ENCODE data around the gene TMEM121.

The TMEM121 gene

GRCh38 chr14:105499256-105500035 lies 26.9 kb upstream of the TMEM121 start:
- no peak overlapping the region for H3K4me3 ChIP-seq (ENCODE audit: low read depth, low read length)
- no peak for DNase-seq (ENCODE audit: low read depth)
- no peak for TF ChIP-seq CTCF (IDR thresholded peaks at IDR 0.05; ENCODE audit: low read depth, low read length, missing control alignments)
- in situ Hi-C loops (cut with HindIII; ENCODE audit: low sequenced_read_pairs) = no loop called here

- no peak overlapping the region for H3K4me3 ChIP-seq (ENCODE audit: low read depth, low read length)
- in situ Hi-C loops (cut with HindIII; ENCODE audit: low sequenced_read_pairs) = no loop called here
- DNase-seq (ENCODE audit: low read depth) = no peak
- no peak for TF ChIP-seq CTCF (IDR thresholded peaks at IDR 0.05; ENCODE audit: low read depth, low read length, missing control alignments)
Measured at GRCh38 chr14:105500036-105500725, 26.2 kb upstream of the TMEM121 start.

GRCh38 chr14:105500726-105501101 lies 25.7 kb upstream of the TMEM121 start:
- DNase-seq (ENCODE audit: low read depth) = no peak
- in situ Hi-C loops (cut with HindIII; ENCODE audit: low sequenced_read_pairs) = no loop called here
- no peak for TF ChIP-seq CTCF (IDR thresholded peaks at IDR 0.05; ENCODE audit: low read depth, low read length, missing control alignments)
- H3K4me3 ChIP-seq (ENCODE audit: low read depth, low read length) = no peak overlapping the region

- in situ Hi-C loops (cut with HindIII; ENCODE audit: low sequenced_read_pairs) = no loop called here
- DNase-seq (ENCODE audit: low read depth) = no peak
- no peak for TF ChIP-seq CTCF (IDR thresholded peaks at IDR 0.05; ENCODE audit: low read depth, low read length, missing control alignments)
- H3K4me3 ChIP-seq (ENCODE audit: low read depth, low read length) = no peak overlapping the region
Measured at GRCh38 chr14:105501504-105502291, 24.7 kb upstream of the TMEM121 start.

- no peak overlapping the region for H3K4me3 ChIP-seq (ENCODE audit: low read depth, low read length)
- in situ Hi-C loops (cut with HindIII; ENCODE audit: low sequenced_read_pairs) = no loop called here
- TF ChIP-seq CTCF (IDR thresholded peaks at IDR 0.05; ENCODE audit: low read depth, low read length, missing control alignments) = no peak
- no peak for DNase-seq (ENCODE audit: low read depth)
Measured at GRCh38 chr14:105502446-105503295, 23.7 kb upstream of the TMEM121 start.

- in situ Hi-C loops (cut with HindIII; ENCODE audit: low sequenced_read_pairs) = no loop called here
- TF ChIP-seq CTCF (IDR thresholded peaks at IDR 0.05; ENCODE audit: low read depth, low read length, missing control alignments) = no peak
- DNase-seq (ENCODE audit: low read depth) = no peak
- H3K4me3 ChIP-seq (ENCODE audit: low read depth, low read length) = no peak overlapping the region
Measured at GRCh38 chr14:105503296-105503640, 23.1 kb upstream of the TMEM121 start.

Data from astrocyte of the cerebellum (primary cell).